Measurements from ENCODE around the gene ZNF516. TPM values are rescaled to one million over a fixed set of nuclear protein-coding genes. Genes with fewer than 3 reads are reported as not detected.

ZNF516 gene
- total and polyA plus RNA-seq, 2 of the 13 experiments (the other 11 are each of a cell fraction or from before 2014, with no cell fraction given): 16.6 to 18.7 TPM

DNA sequence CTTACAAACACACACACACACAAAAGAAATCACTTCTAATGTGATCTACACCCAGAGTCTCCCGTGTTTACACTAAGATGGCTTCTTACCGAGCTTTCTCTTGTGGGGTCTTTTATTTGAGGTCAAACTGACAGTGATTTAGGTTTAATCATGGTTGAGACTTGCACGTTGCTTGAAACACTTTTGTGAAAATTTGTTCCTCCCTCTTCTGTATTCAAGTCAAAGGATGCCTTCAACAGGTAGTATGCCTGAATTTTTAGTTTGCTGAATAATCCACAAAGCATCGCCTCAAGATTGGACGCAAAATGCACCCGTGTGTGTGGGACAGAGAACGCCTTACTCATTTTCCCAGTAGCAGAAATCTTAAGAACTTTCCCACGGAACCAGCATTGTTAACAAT lies 4.0 kb upstream of the ZNF516 start (continued):
- TF ChIP-seq, protein P1, sequence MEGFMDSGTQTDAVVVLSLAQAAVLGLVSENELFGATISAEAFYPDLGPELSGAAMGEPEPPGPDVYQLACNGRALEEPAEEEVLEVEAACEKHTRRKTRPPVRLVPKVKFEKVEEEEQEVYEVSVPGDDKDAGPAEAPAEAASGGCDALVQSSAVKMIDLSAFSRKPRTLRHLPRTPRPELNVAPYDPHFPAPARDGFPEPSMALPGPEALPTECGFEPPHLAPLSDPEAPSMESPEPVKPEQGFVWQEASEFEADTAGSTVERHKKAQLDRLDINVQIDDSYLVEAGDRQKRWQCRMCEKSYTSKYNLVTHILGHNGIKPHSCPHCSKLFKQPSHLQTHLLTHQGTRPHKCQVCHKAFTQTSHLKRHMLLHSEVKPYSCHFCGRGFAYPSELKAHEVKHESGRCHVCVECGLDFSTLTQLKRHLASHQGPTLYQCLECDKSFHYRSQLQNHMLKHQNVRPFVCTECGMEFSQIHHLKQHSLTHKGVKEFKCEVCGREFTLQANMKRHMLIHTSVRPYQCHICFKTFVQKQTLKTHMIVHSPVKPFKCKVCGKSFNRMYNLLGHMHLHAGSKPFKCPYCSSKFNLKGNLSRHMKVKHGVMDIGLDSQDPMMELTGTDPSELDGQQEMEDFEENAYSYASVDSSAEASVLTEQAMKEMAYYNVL (CRISPR knock-in tag; IDR thresholded peaks at IDR 0.05; ENCODE audit: borderline replicate concordance): no peak
- TF ChIP-seq SP5 (CRISPR knock-in tag; IDR thresholded peaks at IDR 0.05; ENCODE audit: borderline replicate concordance, low read depth) (no peak), SPEN (CRISPR knock-in tag; IDR thresholded peaks at IDR 0.05; ENCODE audit: low read depth) (no peak), RCOR2 (CRISPR knock-in tag; IDR thresholded peaks at IDR 0.05) (no peak)

DNA sequence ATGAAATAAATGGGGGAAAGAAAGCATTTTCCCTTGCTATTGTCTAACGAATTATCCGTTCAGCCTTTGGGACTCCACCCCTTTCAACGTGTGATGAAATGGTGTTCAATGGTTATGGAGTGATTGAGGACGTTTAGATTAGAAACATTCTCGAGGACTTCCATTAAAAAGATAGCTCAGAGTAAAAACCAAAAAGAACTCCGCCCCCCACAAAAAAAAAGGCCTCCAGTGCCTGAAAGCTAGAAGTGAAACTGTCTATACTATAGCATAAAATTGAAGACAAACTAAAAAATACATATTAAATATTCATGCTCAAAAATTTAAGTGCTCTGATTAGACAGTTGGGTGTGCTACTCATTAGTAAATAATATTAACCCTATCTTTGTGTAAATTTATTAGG lies 3.0 kb upstream of the ZNF516 start:
- Histone ChIP-seq H3K9me3 (ENCODE audit: low read length) (no peaks in the 10 kb centered on the region), H3K36me3 (replicated peaks in 1 of 2; ENCODE audit: control insufficient read depth in 1 of 2, insufficient read depth in 2 of 2, low read length in 2 of 2) (no peaks in the 10 kb centered on the region), H3K4me1 (ENCODE audit: insufficient read depth, low read length) (peaks cover 20% of the 10 kb centered on the region), H2AFZ (ENCODE audit: low read length) (no peak overlapping the region), H3K27ac (ENCODE audit: extremely low read length, insufficient read depth, low read length) (no peak overlapping the region), H3K79me2 (ENCODE audit: insufficient read depth, low read length) (peaks cover 12% of the 10 kb centered on the region), H4K20me1 (ENCODE audit: insufficient read depth, low read length) (no peaks in the 10 kb centered on the region), H3K4me2 (ENCODE audit: low read depth, low read length) (no peak overlapping the region), H3K9ac (ENCODE audit: insufficient read depth, low read depth, low read length) (no peak overlapping the region), H3K4me3 (replicated peaks in 1 of 3; ENCODE audit: insufficient read depth in 1 of 3, low read depth in 2 of 3, low read length in 3 of 3) (no peak overlapping the region), H3K27me3 (ENCODE audit: control insufficient read depth in 1 of 2, insufficient read depth in 2 of 2, low read length in 2 of 2) (no peaks in the 10 kb centered on the region; a peak in 1 of 5 replicates)
- no peak for DNase-seq (ENCODE audit: low spot score)
- CTCF ChIA-PET (ENCODE audit: low intra/inter-chr PET ratio, low total read pairs): no interaction called here
- no TSS peak for BruUV-seq (replicated peaks)
- 39% methylated on average over 6 of the region's 6 CpGs for WGBS (ENCODE audit: low lambda C conversion rate)
- FAIRE-seq: no peak
- intact Hi-C loops (cut with micrococcal nuclease; ENCODE audit: unreplicated experiment) (loop anchor here (10.0 kb wide), 1 partner anchor 93 kb away; no protein-coding TSS in a partner anchor), in situ Hi-C loops (cut with HindIII; ENCODE audit: extremely low pct_ligation_motif_present, low pct_unique_long_range_greater_than_20kb) (no loop called here)
- TF ChIP-seq, protein P2, sequence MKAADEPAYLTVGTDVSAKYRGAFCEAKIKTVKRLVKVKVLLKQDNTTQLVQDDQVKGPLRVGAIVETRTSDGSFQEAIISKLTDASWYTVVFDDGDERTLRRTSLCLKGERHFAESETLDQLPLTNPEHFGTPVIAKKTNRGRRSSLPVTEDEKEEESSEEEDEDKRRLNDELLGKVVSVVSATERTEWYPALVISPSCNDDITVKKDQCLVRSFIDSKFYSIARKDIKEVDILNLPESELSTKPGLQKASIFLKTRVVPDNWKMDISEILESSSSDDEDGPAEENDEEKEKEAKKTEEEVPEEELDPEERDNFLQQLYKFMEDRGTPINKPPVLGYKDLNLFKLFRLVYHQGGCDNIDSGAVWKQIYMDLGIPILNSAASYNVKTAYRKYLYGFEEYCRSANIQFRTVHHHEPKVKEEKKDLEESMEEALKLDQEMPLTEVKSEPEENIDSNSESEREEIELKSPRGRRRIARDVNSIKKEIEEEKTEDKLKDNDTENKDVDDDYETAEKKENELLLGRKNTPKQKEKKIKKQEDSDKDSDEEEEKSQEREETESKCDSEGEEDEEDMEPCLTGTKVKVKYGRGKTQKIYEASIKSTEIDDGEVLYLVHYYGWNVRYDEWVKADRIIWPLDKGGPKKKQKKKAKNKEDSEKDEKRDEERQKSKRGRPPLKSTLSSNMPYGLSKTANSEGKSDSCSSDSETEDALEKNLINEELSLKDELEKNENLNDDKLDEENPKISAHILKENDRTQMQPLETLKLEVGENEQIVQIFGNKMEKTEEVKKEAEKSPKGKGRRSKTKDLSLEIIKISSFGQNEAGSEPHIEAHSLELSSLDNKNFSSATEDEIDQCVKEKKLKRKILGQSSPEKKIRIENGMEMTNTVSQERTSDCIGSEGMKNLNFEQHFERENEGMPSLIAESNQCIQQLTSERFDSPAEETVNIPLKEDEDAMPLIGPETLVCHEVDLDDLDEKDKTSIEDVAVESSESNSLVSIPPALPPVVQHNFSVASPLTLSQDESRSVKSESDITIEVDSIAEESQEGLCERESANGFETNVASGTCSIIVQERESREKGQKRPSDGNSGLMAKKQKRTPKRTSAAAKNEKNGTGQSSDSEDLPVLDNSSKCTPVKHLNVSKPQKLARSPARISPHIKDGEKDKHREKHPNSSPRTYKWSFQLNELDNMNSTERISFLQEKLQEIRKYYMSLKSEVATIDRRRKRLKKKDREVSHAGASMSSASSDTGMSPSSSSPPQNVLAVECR (CRISPR knock-in tag; IDR thresholded peaks at IDR 0.05; ENCODE audit: borderline replicate concordance): no peak
- TF ChIP-seq NFYB (CRISPR knock-in tag; IDR thresholded peaks at IDR 0.05) (no peak), U2AF2 (IDR thresholded peaks at IDR 0.05; ENCODE audit: low read depth, low read length) (no peak)
- TF ChIP-seq, protein P3, sequence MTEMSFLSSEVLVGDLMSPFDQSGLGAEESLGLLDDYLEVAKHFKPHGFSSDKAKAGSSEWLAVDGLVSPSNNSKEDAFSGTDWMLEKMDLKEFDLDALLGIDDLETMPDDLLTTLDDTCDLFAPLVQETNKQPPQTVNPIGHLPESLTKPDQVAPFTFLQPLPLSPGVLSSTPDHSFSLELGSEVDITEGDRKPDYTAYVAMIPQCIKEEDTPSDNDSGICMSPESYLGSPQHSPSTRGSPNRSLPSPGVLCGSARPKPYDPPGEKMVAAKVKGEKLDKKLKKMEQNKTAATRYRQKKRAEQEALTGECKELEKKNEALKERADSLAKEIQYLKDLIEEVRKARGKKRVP (CRISPR knock-in tag; IDR thresholded peaks at IDR 0.05): no peak
- POLR2A ChIA-PET: no interaction called here
- ATAC-seq: no peak
